Testis (tissue), 3 donors: Measurements from ENCODE around the gene UGT1A8. TPM values are rescaled to one million over a fixed set of nuclear protein-coding genes. Genes with fewer than 3 reads are reported as not detected.

Experiments
- DNase-seq: peaks from one replicate; pipeline ENCODE4 v3.0.0-alpha.2; 2019
- H3K27ac ChIP-seq, 2 donors: fragments of 200-600 bp; sonication (generic); one replicate each; pipeline ENCODE4 v1.5.1; 2019
- H3K27me3 ChIP-seq: fragments of 200-600 bp; sonication (generic); one replicate; pipeline ENCODE4 v1.5.1; 2019
- H3K36me3 ChIP-seq: fragments of 200-600 bp; sonication (generic); one replicate; pipeline ENCODE4 v1.5.1; 2017; ENCODE audit warnings: low read depth; ENCODE audit errors: missing control alignments
- H3K4me1 ChIP-seq: fragments of 200-600 bp; sonication (generic); one replicate; pipeline ENCODE4 v1.5.1; 2019
- H3K4me3 ChIP-seq, 2 donors: fragments of 200-600 bp; sonication (generic); one replicate each; pipeline ENCODE4 v1.5.1; 2017 to 2019
- H3K9me3 ChIP-seq: fragments of 200-600 bp; sonication (generic); one replicate; pipeline ENCODE4 v1.5.1; 2017
- POLR2A ChIP-seq: fragments of 450-650 bp; IDR thresholded peaks from one replicate; pipeline ENCODE4 v1.6.1; 2017; ENCODE audit warnings: antibody characterized with exemption, mild to moderate bottlenecking, moderate library complexity
- WGBS, 2 donors: methylation state at CpG; one replicate each; pipeline ENCODE4 v1.1.5; 2018; 5-methylcytosine and 5-hydroxymethylcytosine counted together
- intact Hi-C: fragments of 100-400 bp; cut with DNase I; formaldehyde crosslinking; loops from one replicate; pipeline ENCODE4 v1.15.1; 2023; ENCODE audit warnings: low total_unique reads
- polyA plus RNA-seq: library from polyadenylated mRNA; stranded (reverse); fragments of 350-450 nt; fragmentation: Illumina TruSeq; extraction: RNeasy Lipid Tissue Mini Kit (QIAGEN cat#74804); gene quantifications from one replicate; pipeline ENCODE4 v1.2.3, GENCODE V29; 2014; ENCODE audit warnings: low read depth, low replicate concordance; ENCODE audit not compliant: insufficient read depth
- total RNA-seq, 2 donors: library from RNA; depleted of rRNA; stranded (reverse); fragments of >200 nt; gene quantifications; one replicate each; pipeline ENCODE4 v1.2.3, GENCODE V29; 2016
- TF ChIP-seq, protein P1 (sequence below), 3 experiments: fragments of 450-650 bp in 2 of 3; fragments of 200-600 bp in 1 of 3; sonication (generic) in 1 of 3; IDR thresholded peaks; one replicate each; pipeline ENCODE4 v1.5.1; 2016 to 2019; ENCODE audit warnings: antibody characterized with exemption in 3 of 3, mild to moderate bottlenecking in 2 of 3, moderate library complexity in 1 of 3

UGT1A8 gene
- total and polyA plus RNA-seq, 3 donors from 2014 or later: 0.19 TPM; not detected in 2

DNA sequence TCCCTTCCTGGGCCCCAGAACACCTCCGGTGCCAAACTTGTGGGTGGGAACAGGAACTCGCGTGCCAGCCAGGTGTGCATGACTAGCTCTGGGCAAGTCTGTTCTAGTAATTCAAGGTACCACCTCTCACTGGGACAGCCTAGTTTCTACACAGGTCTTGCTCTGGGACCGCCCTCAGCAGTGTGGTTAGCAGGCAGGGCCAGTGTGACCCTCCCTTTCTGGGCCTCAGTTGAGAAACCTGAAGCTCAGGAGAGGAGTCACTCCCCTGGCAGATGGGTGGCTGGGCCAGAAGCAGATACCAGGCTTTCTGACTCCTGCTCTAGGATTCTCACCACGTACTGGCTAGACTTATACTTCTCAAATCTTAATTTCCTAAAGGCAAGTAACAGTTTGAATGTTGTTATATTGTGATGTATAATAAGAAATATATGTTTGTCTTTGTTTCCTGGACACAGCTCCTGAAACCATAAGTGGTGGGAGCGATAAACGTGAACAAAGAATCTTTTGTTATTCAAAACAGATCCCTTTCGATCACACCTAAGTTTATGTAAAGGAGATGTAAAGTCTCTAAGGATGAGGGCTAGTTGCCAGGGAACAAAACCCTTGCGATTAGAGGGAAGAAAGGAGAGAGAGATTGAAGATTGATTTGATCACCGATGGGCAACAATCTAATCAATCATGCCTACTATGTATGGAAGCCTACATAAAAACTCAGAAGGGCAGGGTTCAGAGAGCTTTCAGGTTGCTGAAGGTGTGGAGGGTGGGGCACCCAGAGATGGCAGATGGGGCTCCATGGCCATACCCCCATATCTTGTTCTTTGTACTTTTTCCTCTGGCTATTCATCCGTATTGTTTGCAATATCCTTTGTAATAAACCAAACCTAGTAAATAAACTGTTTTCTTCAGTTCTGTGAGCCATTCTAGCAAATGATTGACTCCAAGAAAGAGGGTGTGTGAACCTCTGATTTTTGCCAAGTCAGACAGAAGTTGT is 74.3 kb downstream of the UGT1A8 start:
- no peak for TF ChIP-seq POLR2A
- Histone ChIP-seq H3K36me3 (no peaks in the 10 kb centered on the region), H3K4me3 (no peak overlapping the region), H3K9me3 (no peaks in the 10 kb centered on the region), H3K27me3 (no peaks in the 10 kb centered on the region), H3K4me1 (no peaks in the 10 kb centered on the region), H3K27ac (no peak overlapping the region)
- intact Hi-C loops: no loop called here
- no peak for DNase-seq
- 86% methylated on average over 7 to 11 of the region's 11 CpGs for WGBS, 2 donors

DNA sequence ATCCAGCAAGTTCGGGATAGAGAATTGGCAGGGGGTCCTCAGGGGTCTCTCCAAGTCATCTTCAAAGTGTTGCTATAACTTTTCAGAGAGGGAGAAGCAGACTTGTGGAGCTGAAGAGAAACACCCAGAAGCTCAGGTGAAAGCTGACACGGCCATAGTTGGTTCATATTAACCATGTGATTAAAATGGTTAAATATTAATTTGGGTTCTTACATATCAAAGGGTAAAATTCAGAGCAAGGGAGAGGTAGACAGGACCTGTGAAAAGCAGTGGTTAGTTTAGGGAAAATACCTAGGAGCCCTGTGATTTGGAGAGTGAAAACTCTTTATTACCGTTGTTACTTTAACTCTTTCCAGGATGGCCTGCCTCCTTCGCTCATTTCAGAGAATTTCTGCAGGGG is 75.2 kb downstream of the UGT1A8 start, which contains the start of gene UGT1A6:
UGT1A6 (plus strand) TSS at position 243 of the 400 bp plus-strand sequence; CDS start at position 358, 115 bp downstream.
- H3K4me1 ChIP-seq: no peaks in the 10 kb centered on the region
- no peak within 1 kb of the TSS for H3K27ac ChIP-seq
- H3K27me3 ChIP-seq: no peaks in the 10 kb centered on the region
- no peak within 1 kb of the TSS for H3K4me3 ChIP-seq
- DNase-seq: no peak
- no peaks in the 10 kb centered on the region for H3K36me3 ChIP-seq
- 89% methylated on average over 4 of the region's 4 CpGs for WGBS, 2 donors
- intact Hi-C loops: no loop called here
- TF ChIP-seq, protein P1, sequence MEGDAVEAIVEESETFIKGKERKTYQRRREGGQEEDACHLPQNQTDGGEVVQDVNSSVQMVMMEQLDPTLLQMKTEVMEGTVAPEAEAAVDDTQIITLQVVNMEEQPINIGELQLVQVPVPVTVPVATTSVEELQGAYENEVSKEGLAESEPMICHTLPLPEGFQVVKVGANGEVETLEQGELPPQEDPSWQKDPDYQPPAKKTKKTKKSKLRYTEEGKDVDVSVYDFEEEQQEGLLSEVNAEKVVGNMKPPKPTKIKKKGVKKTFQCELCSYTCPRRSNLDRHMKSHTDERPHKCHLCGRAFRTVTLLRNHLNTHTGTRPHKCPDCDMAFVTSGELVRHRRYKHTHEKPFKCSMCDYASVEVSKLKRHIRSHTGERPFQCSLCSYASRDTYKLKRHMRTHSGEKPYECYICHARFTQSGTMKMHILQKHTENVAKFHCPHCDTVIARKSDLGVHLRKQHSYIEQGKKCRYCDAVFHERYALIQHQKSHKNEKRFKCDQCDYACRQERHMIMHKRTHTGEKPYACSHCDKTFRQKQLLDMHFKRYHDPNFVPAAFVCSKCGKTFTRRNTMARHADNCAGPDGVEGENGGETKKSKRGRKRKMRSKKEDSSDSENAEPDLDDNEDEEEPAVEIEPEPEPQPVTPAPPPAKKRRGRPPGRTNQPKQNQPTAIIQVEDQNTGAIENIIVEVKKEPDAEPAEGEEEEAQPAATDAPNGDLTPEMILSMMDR (IDR thresholded peaks at IDR 0.05): no peak
- no peak for TF ChIP-seq POLR2A
- no peaks in the 10 kb centered on the region for H3K9me3 ChIP-seq

DNA sequence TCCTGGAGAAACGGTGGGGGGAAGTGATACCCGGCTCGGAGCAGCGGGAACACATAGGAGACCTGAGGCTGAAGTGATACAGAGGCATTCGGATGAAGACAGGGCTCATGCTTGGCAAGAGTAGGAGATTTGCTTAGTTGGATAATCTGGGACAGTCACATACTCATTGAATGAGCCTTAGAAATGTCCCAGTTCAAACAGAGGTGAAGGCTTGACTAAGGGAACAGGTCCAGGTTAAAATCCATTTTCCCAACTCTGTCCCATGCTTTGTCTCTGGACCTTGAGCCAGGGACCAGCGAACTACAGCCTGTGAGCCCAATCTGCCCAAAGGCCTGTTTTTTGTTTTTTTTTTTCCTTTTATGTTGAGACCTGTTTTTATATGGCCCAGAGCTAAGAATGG is 76.5 kb downstream of the UGT1A8 start:
- WGBS, 2 donors: 73 to 75% methylated on average over 6 of the region's 6 CpGs
- intact Hi-C loops: no loop called here
- Histone ChIP-seq H3K4me1 (no peaks in the 10 kb centered on the region), H3K36me3 (no peaks in the 10 kb centered on the region), H3K27me3 (no peaks in the 10 kb centered on the region), H3K9me3 (no peaks in the 10 kb centered on the region), H3K4me3 (no peak overlapping the region), H3K27ac (no peak overlapping the region)
- DNase-seq: no peak
- TF ChIP-seq, protein P1 (IDR thresholded peaks at IDR 0.05): no peak
- no peak for TF ChIP-seq POLR2A

DNA sequence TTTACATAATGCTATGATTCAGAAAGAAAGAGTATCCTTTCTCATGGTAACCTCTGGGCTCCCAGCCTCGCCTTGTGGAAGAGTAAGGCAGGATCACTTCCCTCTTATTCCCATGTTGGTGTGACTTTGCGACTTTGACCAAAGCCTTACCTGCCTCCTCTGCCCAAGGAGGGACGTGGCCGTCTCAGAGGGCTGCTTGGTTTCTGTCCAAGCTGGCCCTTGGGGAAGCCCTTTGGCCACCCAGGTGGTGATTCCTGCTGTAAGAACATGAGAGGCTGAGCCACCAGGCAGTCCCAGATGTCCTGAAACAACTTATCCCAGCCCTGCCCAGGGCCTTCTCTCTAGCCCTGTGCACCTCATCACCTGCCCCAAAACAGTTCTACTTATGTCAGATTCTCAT is 81.3 kb downstream of the UGT1A8 start:
- Histone ChIP-seq H3K9me3 (no peaks in the 10 kb centered on the region), H3K27me3 (no peaks in the 10 kb centered on the region), H3K27ac (no peak overlapping the region), H3K36me3 (no peaks in the 10 kb centered on the region), H3K4me3 (no peak overlapping the region), H3K4me1 (peaks cover 5% of the 10 kb centered on the region)
- intact Hi-C loops: no loop called here
- no peak for DNase-seq
- TF ChIP-seq POLR2A: no peak
- TF ChIP-seq, protein P1 (IDR thresholded peaks at IDR 0.05): no peak
- WGBS, 2 donors: 75 to 78% methylated on average over 4 of the region's 4 CpGs

DNA sequence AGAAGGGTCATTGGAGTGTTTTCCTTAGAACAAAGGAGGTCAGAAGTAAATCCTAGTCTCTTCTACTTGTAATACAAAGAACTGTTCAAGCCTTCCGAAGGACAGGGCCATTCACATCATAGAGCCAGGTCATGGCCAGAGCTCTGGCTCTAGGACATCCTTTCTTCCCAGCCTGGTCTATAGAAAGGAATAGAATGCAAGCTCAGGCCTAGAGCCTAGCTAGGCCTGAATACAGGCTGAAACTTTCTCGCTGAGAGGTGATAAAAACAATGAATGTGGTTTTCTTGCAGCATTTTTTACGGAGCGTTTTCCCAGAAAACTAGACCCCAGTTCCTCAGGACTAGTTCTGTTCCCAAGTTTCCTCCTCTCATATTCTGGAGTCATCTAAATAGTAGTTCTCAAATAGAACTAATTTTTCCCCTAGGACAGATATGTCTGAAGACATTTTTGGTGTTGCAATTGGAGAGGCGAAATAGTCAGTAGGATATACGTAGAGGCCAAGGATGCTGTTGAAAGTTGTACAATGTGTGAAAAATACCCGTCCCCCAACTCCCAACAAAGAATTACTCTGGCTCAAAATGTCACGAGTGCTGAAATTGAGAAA is 82.1 kb downstream of the UGT1A8 start:
- TF ChIP-seq POLR2A: no peak
- TF ChIP-seq, protein P1 (IDR thresholded peaks at IDR 0.05): no peak
- Histone ChIP-seq H3K27ac (no peak overlapping the region), H3K4me1 (peaks cover 5% of the 10 kb centered on the region), H3K4me3 (no peak overlapping the region), H3K27me3 (no peaks in the 10 kb centered on the region), H3K9me3 (no peaks in the 10 kb centered on the region), H3K36me3 (no peaks in the 10 kb centered on the region)
- intact Hi-C loops: no loop called here
- WGBS, 2 donors: 95 to 96% methylated on average over 8 of the region's 8 CpGs
- DNase-seq: no peak
